Measurements from ENCODE around the gene WDTC1. TPM values are rescaled to one million over a fixed set of nuclear protein-coding genes. Genes with fewer than 3 reads are reported as not detected.
"Not testable (repeated sequence)": the region's sequence is repeated elsewhere in the genome, so short reads cannot be mapped to it uniquely, and the experiment has no call there.

Gene WDTC1
- total and polyA plus RNA-seq, 2 of the 8 experiments (the other 6 are each of a cell fraction or from before 2014, with no cell fraction given), result 7.5 to 18.7 TPM

DNA sequence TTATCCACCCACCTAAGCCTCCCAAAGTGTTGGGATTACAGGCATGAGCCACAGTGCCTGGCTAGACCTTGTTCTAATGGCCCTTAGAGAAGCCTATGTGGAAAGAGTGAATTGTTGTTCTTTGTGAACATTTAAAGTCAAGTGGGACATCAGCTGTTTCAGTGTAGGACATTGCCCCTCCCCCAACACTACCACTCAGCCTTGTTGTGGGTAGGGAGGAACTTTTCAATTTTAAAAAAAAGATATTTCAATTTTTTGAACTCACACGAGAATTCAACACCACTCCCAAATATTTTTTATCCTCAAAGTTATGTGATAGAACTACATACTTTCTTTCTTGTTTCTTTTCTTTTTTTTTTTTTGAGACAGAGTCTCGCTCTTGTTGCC lies 50.8 kb downstream of the WDTC1 start (continued):
- TF ChIP-seq, protein P1, sequence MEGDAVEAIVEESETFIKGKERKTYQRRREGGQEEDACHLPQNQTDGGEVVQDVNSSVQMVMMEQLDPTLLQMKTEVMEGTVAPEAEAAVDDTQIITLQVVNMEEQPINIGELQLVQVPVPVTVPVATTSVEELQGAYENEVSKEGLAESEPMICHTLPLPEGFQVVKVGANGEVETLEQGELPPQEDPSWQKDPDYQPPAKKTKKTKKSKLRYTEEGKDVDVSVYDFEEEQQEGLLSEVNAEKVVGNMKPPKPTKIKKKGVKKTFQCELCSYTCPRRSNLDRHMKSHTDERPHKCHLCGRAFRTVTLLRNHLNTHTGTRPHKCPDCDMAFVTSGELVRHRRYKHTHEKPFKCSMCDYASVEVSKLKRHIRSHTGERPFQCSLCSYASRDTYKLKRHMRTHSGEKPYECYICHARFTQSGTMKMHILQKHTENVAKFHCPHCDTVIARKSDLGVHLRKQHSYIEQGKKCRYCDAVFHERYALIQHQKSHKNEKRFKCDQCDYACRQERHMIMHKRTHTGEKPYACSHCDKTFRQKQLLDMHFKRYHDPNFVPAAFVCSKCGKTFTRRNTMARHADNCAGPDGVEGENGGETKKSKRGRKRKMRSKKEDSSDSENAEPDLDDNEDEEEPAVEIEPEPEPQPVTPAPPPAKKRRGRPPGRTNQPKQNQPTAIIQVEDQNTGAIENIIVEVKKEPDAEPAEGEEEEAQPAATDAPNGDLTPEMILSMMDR (IDR thresholded peaks at IDR 0.05; ENCODE audit: control extremely low read depth in 1 of 3, insufficient read depth in 1 of 3, low read depth in 1 of 3, low read length in 3 of 3), result no peak
- TF ChIP-seq JUN (IDR thresholded peaks at IDR 0.05; ENCODE audit: low read depth, low read length), result no peak
- TF ChIP-seq TCF12 (IDR thresholded peaks at IDR 0.05; ENCODE audit: low read depth, low read length), result no peak
- TF ChIP-seq NRF1 (IDR thresholded peaks at IDR 0.05; ENCODE audit: low read depth, low read length), result no peak
- TF ChIP-seq TAF1 (IDR thresholded peaks at IDR 0.05; ENCODE audit: low read depth, low read length), result no peak

DNA sequence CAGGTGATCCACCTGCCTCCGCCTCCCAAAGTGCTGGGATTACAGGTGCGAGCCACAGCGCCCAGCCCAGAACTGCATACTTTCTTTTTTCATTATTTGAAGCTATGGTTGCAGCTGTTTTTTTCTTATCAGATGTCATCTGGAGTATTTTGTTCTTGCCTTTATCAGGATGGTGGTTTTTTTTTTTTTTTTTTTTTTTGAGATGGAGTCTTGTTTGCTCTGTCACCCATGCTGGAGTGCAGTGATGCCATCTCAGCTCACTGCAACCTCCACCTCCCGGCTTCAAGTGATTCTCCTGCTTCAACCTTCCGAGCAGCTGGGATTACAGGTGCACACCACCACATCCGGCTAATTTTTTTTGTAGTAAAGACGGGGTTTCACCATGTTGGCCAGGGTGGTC lies 51.4 kb downstream of the WDTC1 start:
- H3K4me2 ChIP-seq (ENCODE audit: insufficient read depth in 1 of 2, low read depth in 2 of 2, low read length in 2 of 2); H4K91ac ChIP-seq (replicated peaks; ENCODE audit: insufficient read length, low read length); DNase-seq (ENCODE audit: low read depth in 1 of 2, low spot score in 2 of 2); H3K18ac ChIP-seq (ENCODE audit: extremely low read depth, low read length); H3K14ac ChIP-seq (ENCODE audit: insufficient read length); H3K27me3 ChIP-seq (replicated peaks in 1 of 4; ENCODE audit: control insufficient read depth in 3 of 4, extremely low read depth in 1 of 4, insufficient read depth in 3 of 4, low read length in 3 of 4); H2BK15ac ChIP-seq (ENCODE audit: low read length); H4K20me1 ChIP-seq (replicated peaks in 1 of 2; ENCODE audit: control insufficient read depth in 1 of 2, insufficient read depth in 2 of 2, low read length in 2 of 2); H2AFZ ChIP-seq (ENCODE audit: low read length); H2BK120ac ChIP-seq (replicated peaks; ENCODE audit: low read depth, low read length); H2AK5ac ChIP-seq (ENCODE audit: low read depth, low read length); H3K23ac ChIP-seq (ENCODE audit: insufficient read length); H3K9me3 ChIP-seq (ENCODE audit: insufficient read depth in 2 of 2, low read depth in 1 of 2, low read length in 1 of 2); H3K4ac ChIP-seq (replicated peaks; ENCODE audit: insufficient read length, low read depth, low read length); H3K9ac ChIP-seq (replicated peaks in 1 of 4; ENCODE audit: extremely low read depth in 1 of 4, low read depth in 3 of 4, low read length in 3 of 4); H3K23me2 ChIP-seq (ENCODE audit: low read depth, low read length); H3K79me2 ChIP-seq (ENCODE audit: control insufficient read depth in 1 of 2, insufficient read depth in 2 of 2, low read length in 2 of 2); H3K27ac ChIP-seq (ENCODE audit: low read depth, low read length); H4K8ac ChIP-seq (ENCODE audit: extremely low read depth, insufficient read depth, low read length); H2BK20ac ChIP-seq (ENCODE audit: low read length); FAIRE-seq; H2BK5ac ChIP-seq (ENCODE audit: low read depth, low read length); H3K79me1 ChIP-seq (ENCODE audit: low read depth, low read length); H3K56ac ChIP-seq (replicated peaks; ENCODE audit: insufficient read length, low read depth, low read length); H3K36me3 ChIP-seq (ENCODE audit: control insufficient read depth in 2 of 4, insufficient read depth in 4 of 4, low read length in 3 of 4); H3K4me1 ChIP-seq (replicated peaks in 1 of 4; ENCODE audit: control insufficient read depth in 3 of 4, insufficient read depth in 4 of 4, low read length in 3 of 4); H3K4me3 ChIP-seq (ENCODE audit: extremely low read depth in 1 of 4, insufficient read depth in 2 of 4, low read depth in 3 of 4, low read length in 4 of 4); H4K5ac ChIP-seq (ENCODE audit: insufficient read length, low read depth, low read length); H2BK12ac ChIP-seq (ENCODE audit: low read depth, low read length): not testable (repeated sequence)
- 90% methylated on average over 7 of the region's 7 CpGs; no CpG with 5 or more reads in 1 of the 2 experiments for WGBS, 2 experiments (ENCODE audit: extremely low coverage in 1 of 2, insufficient coverage in 1 of 2, insufficient read length in 1 of 2, insufficient replicate concordance in 2 of 2, low coverage in 1 of 2, low lambda C conversion rate in 2 of 2, missing lambda C conversion rate in 1 of 2)
- ChIA-PET CTCF (ENCODE audit: partially characterized antibody) (interaction anchor here (0.7 to 9.2 kb wide), 21 partner anchors 8 to 403 kb away, joined by 3 to 132 read pairs (median 3); no protein-coding TSS in a partner anchor), POLR2A (ENCODE audit: partially characterized antibody) (interaction anchor here (1.3 kb wide), 2 partner anchors 8 to 131 kb away, joined by 3 to 4 read pairs; no protein-coding TSS in a partner anchor)
